ENCODE measurements around the gene DDX5.
"Not testable (repeated sequence)": the region's sequence is repeated elsewhere in the genome, so short reads cannot be mapped to it uniquely, and the experiment has no call there.

The DDX5 gene

GRCh38 chr17:64472564-64472963, 33.5 kb downstream of the DDX5 start:
- Histone ChIP-seq H3K9me3 (ENCODE audit: control insufficient read depth, low read length) (no peaks in the 10 kb centered on the region), H3K4me2 (ENCODE audit: low read length) (no peak overlapping the region), H3K4me3 (ENCODE audit: low read depth, low read length) (no peak overlapping the region), H3K79me2 (no peaks in the 10 kb centered on the region), H3K36me3 (ENCODE audit: control insufficient read depth, insufficient read depth, low read length) (no peaks in the 10 kb centered on the region), H3K27ac (no peak overlapping the region), H3K4me1 (no peaks in the 10 kb centered on the region), H3K9ac (no peak overlapping the region), H2AFZ (no peak overlapping the region), H3K27me3 (ENCODE audit: control insufficient read depth, insufficient read depth, low read length) (no peaks in the 10 kb centered on the region)
- TF ChIP-seq, protein P1, sequence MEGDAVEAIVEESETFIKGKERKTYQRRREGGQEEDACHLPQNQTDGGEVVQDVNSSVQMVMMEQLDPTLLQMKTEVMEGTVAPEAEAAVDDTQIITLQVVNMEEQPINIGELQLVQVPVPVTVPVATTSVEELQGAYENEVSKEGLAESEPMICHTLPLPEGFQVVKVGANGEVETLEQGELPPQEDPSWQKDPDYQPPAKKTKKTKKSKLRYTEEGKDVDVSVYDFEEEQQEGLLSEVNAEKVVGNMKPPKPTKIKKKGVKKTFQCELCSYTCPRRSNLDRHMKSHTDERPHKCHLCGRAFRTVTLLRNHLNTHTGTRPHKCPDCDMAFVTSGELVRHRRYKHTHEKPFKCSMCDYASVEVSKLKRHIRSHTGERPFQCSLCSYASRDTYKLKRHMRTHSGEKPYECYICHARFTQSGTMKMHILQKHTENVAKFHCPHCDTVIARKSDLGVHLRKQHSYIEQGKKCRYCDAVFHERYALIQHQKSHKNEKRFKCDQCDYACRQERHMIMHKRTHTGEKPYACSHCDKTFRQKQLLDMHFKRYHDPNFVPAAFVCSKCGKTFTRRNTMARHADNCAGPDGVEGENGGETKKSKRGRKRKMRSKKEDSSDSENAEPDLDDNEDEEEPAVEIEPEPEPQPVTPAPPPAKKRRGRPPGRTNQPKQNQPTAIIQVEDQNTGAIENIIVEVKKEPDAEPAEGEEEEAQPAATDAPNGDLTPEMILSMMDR (IDR thresholded peaks at IDR 0.05) = no peak

GRCh38 chr17:64471440-64471839, 34.6 kb downstream of the DDX5 start:
- H3K79me2 ChIP-seq = no peaks in the 10 kb centered on the region
- no peaks in the 10 kb centered on the region for H3K9me3 ChIP-seq (ENCODE audit: control insufficient read depth, low read length)
- H2AFZ ChIP-seq = no peak overlapping the region
- no peak overlapping the region for H3K27ac ChIP-seq
- no peak overlapping the region for H3K4me2 ChIP-seq (ENCODE audit: low read length)
- no peak overlapping the region for H3K9ac ChIP-seq
- TF ChIP-seq, protein P1 (IDR thresholded peaks at IDR 0.05) = no peak
- no peaks in the 10 kb centered on the region for H3K36me3 ChIP-seq (ENCODE audit: control insufficient read depth, insufficient read depth, low read length)
- no peaks in the 10 kb centered on the region for H3K27me3 ChIP-seq (ENCODE audit: control insufficient read depth, insufficient read depth, low read length)
- H3K4me1 ChIP-seq = no peaks in the 10 kb centered on the region
- no peak overlapping the region for H3K4me3 ChIP-seq (ENCODE audit: low read depth, low read length)

DNA sequence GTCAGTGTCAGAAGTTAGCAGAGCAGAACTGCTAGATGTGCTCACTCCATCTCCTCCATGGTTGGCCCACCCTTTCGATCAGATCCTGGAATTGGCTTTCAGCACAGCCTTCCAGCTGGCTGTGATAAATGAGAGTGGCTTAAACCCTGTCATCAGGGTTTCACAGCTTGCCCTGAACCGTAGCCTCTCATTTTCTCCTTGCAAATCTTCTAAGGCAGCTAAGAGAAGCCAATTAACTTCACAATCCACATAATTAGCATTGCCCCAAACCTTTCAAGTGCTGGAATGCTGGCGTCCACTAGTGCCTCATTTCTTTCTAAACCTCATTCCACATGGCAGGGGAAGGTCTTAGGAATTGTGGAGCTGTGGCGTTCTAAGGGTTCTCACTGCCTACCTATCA, 35.5 kb downstream of the DDX5 start:
- no peaks in the 10 kb centered on the region for H3K4me1 ChIP-seq
- TF ChIP-seq, protein P1 (IDR thresholded peaks at IDR 0.05) = no peak
- H3K27ac ChIP-seq = no peak overlapping the region
- no peaks in the 10 kb centered on the region for H3K27me3 ChIP-seq (ENCODE audit: control insufficient read depth, insufficient read depth, low read length)
- H3K4me2 ChIP-seq (ENCODE audit: low read length) = no peak overlapping the region
- H3K36me3 ChIP-seq (ENCODE audit: control insufficient read depth, insufficient read depth, low read length) = no peaks in the 10 kb centered on the region
- H3K79me2 ChIP-seq = no peaks in the 10 kb centered on the region
- no peak overlapping the region for H3K9ac ChIP-seq
- H3K4me3 ChIP-seq (ENCODE audit: low read depth, low read length) = no peak overlapping the region
- no peaks in the 10 kb centered on the region for H3K9me3 ChIP-seq (ENCODE audit: control insufficient read depth, low read length)
- H2AFZ ChIP-seq = no peak overlapping the region

GRCh38 chr17:64466834-64467233, 39.3 kb downstream of the DDX5 start:
- not testable (repeated sequence) for H3K4me2 ChIP-seq (ENCODE audit: low read length); H3K27me3 ChIP-seq (ENCODE audit: control insufficient read depth, insufficient read depth, low read length); H2AFZ ChIP-seq; H3K79me2 ChIP-seq; H3K9ac ChIP-seq; H3K36me3 ChIP-seq (ENCODE audit: control insufficient read depth, insufficient read depth, low read length); H3K4me3 ChIP-seq (ENCODE audit: low read depth, low read length); H3K9me3 ChIP-seq (ENCODE audit: control insufficient read depth, low read length); H3K4me1 ChIP-seq; H3K27ac ChIP-seq

- no peak overlapping the region for H2AFZ ChIP-seq
- H3K9ac ChIP-seq = no peak overlapping the region
- H3K79me2 ChIP-seq = no peaks in the 10 kb centered on the region
- TF ChIP-seq, protein P1 (IDR thresholded peaks at IDR 0.05) = no peak
- H3K27me3 ChIP-seq (ENCODE audit: control insufficient read depth, insufficient read depth, low read length) = no peaks in the 10 kb centered on the region
- H3K9me3 ChIP-seq (ENCODE audit: control insufficient read depth, low read length) = no peaks in the 10 kb centered on the region
- no peak overlapping the region for H3K27ac ChIP-seq
- H3K36me3 ChIP-seq (ENCODE audit: control insufficient read depth, insufficient read depth, low read length) = no peaks in the 10 kb centered on the region
- no peaks in the 10 kb centered on the region for H3K4me1 ChIP-seq
- H3K4me2 ChIP-seq (ENCODE audit: low read length) = no peak overlapping the region
- no peak overlapping the region for H3K4me3 ChIP-seq (ENCODE audit: low read depth, low read length)
These were observed 39.9 kb downstream of the DDX5 start for GRCh38 chr17:64466019-64466735.
